Dedifferentiated amniotic fluid mesenchymal stem cell (primary cell): Measurements from ENCODE around the gene NCAPG2.

Source experiments
- DNase-seq: peaks from one replicate; pipeline ENCODE4 v3.0.0-alpha.2; 2016; ENCODE audit errors: extremely low spot score

Gene NCAPG2

DNA sequence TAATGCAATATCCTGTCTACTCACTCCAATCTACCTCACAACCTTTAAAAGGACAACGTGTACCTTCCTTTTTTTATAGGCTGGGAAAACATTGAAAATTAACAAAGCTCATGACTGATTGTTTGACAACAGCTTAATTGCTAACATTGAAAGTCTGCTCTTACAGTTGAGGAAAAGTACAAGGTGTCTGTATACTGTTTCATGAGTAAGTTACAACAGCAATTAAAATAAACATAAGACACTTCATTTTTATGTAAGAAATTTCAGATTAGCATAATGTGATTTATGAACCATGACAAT is 28.6 kb upstream of the NCAPG2 start:
- DNase-seq = no peak

DNA sequence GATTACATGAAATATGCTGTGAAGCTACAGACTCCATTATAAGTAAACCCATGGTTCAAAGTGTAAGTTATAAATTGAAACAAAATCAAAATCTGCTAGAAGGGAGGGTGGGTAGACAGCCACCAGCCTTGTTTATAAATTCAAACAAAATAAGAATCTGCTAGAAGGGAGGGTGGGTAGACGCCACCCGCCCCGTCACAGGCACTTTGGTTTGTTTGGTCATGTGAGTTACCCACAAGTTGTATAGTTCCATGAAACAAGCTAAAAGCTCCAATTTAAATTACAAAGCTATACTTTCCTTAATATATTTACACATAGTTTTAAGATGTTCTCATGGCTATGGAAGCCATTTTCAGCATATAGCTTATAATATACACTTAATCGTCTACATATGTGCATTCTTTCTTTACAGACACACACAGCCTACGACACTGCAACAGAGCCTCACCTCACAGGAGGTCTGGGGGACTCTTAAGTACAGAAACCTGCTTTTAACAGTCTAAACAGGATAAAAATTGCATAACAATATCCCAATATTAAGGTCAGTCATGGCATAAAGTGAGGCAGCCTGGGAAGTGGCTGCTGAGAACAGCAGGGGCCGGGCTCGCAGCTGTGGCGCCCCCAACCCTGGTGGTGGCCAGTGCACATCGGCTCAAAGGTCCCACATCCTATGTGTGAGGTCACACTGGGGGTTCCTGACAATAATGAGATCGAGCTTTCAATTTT is 28.1 kb upstream of the NCAPG2 start:
- DNase-seq = no peak

DNA sequence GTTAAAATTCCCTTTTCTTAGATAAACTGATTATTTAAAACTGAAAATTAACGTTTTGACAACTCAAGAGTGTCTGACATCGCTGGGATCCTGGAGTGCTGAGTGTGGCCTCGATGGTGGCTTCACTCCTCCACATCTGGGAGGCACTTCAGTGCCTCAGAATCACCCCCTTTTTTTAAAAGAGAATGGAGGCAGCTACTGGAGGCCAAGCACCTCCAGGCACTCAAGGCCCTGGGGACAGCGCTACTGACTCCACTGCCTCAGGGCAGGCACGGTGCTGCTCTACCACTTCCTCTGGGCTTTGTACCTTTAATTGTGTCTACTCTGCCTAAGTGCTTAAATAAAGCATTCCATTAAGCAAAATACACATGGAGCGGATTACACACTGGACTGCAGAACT is 27.2 kb upstream of the NCAPG2 start:
- no peak for DNase-seq

DNA sequence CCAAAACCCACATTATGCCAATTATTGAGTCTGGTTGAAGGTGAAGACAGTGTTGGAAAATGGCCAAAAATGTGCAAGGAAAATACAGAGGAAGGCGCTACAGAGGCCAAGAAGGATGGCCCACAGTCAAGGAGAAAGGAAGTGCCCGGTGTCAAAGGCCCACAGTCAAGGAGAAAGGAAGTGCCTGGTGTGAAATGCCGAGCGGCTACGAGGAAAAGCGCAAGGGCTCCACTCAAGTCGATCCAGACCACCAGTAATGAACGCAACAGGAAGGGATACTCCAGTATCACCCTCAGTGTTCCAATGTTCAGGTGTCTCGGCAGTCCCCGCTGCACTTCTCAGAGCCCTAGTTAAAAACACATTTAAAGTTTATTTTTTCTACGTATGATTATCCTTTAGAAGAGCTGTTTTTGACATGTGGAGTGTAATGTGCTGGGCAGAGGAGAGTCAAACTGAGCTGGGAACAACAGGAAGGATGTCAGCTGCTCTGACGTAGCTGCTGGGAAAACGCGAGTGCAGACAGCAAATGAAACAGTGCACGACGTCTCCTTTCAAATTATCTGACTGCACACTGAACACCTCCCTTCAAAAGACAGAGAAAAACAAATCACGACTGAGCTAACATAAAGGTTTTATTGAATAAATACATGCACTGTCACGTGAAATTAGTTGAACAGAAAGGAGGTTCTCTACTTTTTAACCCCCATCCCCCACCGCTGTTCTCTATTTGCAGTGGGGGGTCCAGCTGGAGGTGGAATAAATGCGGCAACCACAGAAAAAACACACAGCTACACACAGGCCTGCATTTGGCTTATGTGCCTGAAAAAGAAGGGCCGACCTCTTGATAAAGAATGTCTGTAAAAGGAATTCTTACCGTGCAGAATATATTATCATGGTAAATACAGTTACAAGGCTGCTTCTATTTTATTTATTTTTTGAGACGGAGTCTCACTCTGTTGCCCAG is 26.1 kb upstream of the NCAPG2 start:
- no peak for DNase-seq

DNA sequence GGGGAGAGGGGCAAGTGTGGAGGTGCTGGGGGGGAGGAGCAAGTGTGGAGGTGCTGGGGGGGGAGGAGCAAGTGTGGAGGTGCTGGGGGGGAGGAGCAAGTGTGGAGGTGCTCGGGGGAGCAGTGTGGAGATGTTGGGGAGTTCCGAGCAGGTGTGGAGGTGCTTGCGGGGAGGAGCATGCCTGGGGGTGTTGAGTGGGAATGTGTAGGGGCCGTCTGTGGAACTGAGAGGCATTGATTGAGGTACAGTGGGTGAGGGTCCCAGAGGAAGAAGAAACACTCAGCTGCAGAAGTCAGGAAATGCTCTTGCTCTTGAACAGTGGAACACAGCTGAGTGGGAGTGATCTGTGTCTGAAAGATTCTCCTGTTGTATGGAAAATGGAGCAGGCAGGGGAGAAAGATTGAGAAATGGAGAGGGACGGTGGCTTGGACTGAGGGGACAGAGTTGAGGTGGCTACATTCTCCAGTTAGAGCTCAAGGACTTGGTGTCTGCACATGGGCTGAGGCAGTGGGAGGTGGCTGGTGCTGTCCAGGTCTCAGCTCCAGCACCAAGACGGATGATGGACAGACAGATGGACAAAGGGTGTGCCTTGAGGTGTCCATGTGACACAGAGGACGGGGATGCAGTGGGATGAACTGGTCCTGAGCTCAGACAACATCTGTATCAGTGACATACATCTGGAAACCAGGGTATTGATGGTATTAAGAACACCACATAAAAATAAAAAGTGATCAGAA is 25.2 kb upstream of the NCAPG2 start:
- no peak for DNase-seq

DNA sequence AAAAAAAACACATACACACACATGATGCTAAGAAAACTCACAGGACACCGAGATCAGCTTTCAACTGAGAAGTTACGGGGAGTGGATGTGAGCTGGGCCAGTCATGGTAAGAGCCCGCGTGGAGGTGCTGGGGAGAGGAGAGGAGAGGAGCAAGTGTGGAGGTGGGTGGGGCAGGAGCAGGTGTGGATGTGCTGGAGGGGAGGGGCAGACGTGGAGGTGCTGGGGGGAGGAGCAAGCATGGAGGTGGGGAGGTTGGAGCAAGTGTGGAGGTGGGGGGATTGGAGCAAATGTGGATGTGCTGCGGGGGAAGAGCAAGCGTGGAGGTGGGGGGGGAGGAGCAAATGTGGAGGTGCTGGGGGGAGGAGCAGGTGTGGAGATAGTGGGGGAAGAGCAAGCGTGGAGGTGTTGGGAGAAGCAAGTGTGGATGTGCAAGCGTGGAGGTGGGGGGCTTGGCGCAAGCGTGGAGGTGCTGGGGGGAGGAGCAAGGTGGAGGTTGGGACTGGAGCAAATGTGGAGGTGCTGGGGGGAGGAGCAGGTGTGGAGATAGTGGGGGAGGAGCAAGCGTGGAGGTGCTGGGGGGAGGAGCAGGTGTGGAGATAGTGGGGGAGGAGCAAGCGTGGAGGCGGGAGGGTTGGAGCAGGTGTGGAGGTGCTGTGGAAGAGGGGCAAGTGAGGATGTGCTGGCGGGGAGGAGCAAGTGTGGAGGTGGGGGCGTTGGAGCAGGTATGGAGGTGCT is 24.5 kb upstream of the NCAPG2 start:
- DNase-seq = no peak

DNA sequence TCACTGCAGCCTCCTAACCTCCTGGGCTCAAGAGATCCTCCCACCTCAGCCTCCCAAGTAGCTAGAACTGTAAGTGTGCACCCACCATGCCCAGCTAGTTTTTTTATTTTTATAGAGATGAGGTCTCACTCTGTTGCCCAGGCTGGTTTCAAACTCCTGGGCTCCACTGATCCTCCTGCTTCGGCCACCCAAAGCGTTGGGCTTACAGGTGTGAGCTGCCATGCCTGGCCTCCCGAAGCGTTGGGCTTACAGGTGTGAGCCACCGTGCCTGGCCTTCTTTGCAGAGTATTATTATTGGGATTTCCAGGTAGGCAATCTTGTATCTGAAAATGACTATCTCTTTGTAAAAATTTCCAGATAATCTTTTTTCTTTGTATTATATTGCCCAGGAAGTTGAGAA is 23.1 kb upstream of the NCAPG2 start:
- no peak for DNase-seq

DNA sequence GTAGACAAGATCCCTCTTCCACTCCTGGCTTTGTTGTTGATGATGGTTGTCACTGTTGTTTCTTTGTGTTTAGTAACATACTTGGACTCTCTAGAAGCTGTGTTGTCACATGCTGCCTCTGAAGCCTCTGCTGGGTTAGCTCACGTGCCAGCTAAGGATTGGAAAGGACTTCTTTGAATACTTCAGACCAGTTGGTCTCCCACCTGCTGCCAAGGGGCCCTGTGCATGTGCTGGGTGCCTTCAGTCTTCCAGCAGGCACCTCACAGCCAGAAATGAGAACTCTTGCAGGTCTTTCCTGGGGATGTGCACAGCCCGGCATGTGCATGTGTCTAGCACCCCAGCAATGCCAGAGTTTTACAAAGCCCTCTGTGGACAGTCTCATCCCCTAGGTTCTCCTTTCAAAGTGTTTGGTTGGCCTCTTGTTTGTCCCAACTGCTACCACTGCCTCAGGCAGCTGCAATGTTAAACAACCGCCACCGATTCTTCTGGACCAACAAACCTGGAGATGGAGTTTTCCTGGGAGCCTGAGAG is 21.7 kb upstream of the NCAPG2 start:
- no peak for DNase-seq

DNA sequence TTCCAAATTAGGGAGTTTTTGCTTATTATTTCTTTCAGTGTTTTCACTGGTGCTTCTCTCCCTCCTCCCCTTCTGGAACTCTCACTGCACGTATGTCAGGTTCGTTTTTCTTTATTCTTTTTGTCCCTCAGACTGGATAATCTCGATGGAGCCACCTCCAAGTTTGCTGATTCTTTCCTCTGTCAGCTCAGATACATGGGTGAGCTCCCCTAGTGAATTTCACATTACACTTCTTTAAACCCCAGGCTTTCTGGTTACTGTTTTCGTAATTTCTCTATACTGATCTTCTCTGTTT is 20.8 kb upstream of the NCAPG2 start:
- no peak for DNase-seq

DNA sequence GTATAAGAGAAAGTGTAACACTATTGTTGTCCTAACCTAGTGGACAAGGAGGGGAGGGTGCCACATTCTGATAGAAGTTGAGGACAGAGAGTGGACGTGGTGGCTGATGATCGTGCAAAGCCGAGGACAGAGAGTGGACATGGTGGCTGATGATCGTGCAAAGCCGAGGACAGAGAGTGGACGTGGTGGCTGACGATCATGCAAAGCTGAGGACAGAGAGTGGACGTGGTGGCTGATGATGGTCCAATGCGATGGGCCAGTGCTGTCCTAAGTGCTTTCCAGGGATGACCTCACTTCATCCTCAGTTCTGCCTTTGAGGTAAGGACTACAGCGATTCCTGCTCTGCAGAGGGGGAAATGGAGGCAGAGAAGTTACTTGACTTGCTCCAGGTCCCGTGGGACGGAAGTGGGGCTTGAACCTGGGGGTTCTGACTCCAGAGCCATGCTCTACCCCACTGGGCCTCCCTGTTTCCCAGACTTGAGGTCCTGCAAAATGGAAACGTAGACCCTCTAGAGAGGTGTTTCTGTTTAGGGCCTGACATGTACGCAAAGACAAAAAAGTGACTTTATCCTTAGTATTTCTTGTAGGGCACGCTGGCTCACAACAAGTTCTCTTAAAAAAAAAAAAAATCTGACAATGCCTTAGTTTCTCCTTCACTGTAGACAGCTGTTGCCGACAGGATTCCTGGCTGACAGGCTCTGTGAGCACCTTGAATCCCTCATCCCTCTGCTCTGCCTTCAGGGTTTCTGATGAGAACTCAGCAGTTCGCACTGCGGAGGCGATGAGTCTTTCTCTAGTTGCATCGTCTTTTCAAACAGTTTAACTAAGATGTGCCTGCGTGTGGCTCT is 20.3 kb upstream of the NCAPG2 start:
- no peak for DNase-seq

DNA sequence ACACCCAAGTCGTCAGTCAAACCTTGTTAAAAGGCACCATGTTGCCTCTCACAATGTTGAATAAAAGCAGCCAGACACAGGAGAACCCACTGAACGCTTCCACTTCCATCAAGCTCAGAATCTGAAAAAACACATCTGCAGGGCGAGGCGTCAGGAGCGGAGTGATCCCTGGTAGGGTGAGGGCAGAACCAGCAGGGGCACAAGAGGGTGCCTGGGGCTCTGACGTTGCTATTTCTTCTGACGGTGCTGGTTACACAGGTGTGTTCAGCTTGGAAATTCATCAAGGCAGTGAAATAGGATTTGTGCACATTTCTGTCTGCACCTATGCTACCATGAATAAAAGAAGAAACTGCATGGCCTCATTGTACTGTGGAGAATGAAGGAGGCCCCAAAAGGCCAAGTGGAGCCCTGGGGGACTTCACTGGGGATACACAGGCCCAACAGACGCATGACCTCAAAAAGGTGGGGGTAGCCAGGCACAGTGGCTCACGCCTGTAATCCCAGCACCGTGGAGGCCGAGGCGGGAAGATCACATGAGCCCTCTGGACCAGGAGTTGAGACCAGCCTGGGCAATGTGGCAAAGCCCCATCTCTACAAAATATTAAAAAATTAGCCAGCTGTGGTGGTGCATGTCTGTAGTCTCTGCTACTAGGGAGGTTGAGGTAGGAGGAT is 19.2 kb upstream of the NCAPG2 start:
- DNase-seq = no peak

DNA sequence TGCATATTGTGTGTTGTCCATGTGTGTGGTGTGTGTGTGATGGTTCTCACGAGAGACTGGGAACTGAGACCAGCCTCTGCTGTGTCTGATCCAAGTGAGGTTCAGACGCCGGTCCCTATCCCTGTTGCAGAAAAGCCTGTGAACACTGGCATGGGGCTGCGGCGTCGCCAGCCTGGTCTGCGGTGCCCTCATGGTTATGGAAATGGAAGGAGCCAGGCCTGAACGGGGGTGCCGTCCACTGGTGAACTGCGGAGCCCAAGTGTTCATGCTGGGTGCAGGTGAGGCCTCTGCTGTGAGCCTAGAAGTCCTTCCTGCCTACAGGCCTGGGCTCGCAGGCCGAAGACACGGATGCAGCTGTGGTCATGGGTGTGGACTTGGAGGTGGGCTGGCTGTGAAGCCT is 18.7 kb upstream of the NCAPG2 start:
- DNase-seq = no peak

DNA sequence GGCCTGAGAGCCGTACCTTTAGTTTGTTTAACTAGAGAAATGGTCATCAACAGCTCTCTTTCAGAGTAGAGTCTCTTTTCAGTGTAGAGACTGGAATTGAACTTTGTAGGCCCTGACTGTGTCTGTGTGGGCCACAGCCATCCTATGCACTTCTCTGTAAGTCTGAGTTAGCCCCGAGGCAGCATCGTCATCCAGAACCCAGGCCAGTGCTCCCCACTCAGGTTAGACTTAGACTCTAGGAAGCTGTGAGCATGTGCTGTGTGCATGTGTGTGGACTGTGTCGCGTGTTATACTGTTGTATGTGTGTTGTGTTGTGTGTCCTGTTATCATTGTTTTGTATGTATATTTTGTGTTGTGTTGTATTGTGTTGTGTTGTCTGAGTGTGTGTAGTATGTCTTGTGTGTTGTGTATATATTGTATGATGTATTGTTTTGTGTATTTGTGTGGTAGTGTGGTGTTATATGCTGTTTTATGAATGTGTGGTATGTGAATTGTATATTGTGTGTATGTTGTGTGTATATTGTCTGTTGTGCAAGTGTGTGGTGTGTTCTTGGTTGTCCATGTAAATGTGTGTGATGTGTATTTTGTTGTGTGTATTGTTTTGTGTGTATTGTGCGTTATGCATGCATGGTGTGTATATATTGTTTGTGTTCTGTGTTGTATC is 18.1 kb upstream of the NCAPG2 start:
- DNase-seq = no peak

DNA sequence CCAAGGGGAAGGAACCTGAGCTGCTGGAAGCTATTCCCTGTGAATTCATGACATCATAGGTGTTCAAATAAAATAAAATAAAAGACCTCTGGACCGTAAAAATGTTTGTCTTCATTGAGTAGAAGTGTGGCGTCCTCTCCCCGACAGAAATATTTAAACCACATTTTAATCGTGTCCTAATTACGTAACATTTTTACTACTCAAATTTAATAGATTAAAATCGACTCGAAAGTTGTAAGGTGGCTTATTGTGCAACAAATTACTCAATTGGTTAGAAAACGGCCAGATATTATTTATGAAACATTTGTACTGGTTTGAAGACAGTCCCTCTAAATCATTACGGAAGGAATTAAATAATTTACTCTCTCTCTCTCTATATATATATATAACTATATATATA is 15.5 kb upstream of the NCAPG2 start:
- DNase-seq = no peak

DNA sequence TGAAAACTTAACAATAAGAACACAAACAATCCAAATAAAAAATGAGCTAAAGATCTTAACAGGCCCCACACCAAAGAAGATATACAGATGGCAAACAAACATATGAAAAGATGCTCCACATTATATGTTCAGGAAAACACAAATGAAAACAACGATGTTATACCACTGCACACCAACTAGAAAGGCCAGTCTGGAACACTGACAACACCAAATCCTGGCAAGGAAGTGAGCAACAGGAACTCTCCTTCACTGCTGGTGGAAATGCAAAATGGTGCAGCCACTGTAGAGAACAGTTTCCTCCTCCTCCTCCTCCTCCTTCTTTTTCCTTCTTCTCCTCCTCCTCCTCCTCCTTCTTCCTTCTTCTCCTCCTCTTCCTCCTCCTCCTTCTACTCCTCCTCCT is 12.2 kb upstream of the NCAPG2 start:
- DNase-seq = no peak

DNA sequence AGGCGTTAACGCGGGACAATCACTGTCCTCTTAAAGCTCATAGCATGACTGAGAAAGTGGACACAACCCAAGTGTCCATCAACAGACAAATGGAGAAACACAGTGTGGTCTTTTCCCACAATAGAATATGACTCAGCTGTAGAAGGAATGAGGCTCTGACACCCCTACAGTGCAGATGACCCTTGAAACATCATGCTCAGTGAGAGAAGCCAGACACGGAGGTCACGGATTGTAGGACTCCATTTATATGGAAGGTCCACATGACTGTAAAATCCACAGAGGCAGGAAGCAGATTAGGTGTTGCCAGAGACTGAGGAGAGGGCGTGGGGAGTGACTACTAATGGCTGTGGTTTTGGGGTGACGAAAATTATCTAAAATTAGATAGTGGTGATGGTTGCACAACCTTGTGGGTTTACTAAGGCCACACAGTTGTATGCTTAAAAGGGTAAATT is 6.1 kb upstream of the NCAPG2 start:
- no peak for DNase-seq

DNA sequence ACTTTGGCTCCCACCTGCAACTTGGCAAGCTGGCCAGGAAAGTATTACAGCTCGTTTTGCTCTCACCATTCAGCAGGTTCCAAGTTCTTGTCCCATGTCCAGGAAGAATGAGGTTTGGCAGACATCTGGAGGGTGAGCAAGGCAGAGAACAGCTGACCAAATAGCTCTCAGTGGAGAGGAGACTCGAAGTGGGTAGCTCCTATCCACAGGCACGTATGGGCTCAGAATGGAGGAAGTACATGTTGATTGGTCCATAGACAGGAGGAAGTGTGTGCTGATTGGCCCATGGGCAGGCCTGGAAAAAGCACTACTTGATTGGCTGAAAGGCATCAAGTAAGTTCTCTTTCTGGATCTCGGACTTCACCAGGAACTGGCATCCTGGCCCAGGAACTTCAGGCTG is 3.0 kb upstream of the NCAPG2 start:
- DNase-seq = no peak

DNA sequence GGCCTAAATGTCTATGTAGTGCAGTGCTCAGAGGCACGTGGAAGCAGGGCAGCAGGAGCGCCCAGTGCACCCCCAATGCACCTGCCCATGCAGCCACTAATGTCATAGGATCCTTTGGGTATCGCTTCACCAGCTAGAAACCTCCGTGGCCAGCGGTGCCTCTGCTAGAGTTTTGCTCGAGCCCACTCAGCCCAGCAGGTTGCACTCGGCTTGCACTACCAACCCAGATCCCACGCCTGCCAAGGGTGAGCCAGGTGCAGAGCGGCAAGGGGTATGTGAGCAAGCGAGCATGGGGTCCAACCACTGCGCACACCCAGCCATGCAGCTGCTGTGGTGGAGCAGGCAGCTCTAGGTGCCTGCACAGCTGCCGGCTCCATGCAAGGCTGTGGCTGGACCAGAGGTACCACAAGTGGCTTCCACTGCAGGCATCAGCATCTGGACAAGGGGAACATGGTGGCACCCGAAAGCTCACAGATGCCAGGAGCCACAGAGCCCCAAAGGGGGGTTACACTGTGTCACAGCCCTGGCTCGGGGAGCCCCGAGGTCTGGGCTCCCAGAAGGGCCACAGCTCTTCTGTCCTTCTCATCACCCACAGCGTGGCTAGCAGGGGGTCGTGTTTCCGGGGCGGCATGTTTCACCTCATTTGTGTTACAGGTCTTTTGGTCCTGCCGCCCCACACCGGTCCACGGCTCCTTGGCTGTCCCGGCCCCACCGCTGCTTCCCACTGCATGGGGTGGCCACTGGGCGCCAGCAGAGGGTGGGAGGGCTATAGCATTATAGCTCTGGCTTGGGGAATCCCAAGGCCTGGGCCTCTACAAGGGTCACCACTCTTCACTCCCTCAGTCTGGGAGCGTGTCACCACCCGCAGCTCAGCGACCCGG is 2.3 kb upstream of the NCAPG2 start:
- no peak for DNase-seq

DNA sequence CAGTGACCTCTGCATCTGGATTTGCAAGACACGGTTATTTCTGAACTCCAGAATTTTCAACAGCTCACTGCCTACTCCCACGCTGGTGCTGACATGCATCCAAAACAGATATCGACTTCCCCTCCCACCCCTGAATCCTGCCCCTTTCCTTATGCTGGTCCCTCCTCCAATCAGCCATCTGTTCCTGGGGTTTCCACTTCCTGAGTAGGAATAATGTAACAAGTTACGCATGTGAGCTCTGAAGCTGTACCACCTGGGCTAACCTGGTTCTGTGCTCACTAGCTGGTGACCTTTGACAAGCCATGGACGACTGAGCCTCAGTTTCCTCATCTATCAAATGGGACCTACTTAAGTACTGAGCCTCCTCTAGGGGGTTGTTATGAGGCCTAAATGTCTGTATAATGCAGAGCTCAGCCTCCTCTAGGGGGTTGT is 1.7 kb upstream of the NCAPG2 start:
- DNase-seq = no peak
